GM12878 (cell line): ENCODE measurements around the gene FANCB. TPM values are rescaled to one million over a fixed set of nuclear protein-coding genes. Genes with fewer than 3 reads are reported as not detected.

ENCODE experiments used
- CREB1 ChIP-seq: IDR thresholded peaks from 2 replicates; pipeline ENCODE4 v1.6.1; 2012; ENCODE audit warnings: low read depth, mild to moderate bottlenecking, inconsistent platforms
- E4F1 ChIP-seq: fragments of 450-650 bp; IDR thresholded peaks from 2 replicates; pipeline ENCODE4 v1.6.1; 2018; ENCODE audit warnings: borderline replicate concordance, mild to moderate bottlenecking; ENCODE audit not compliant: partially characterized antibody
- EP300 ChIP-seq, 2 experiments: fragments of 150-350 bp in 1 of 2; IDR thresholded peaks; 2 replicates each; pipeline ENCODE4 v1.6.1; 2011 to 2012; ENCODE audit warnings: low read depth in 2 of 2, low read length in 2 of 2, borderline replicate concordance in 1 of 2, improper control_type of control experiment in 1 of 2, inconsistent platforms in 1 of 2; ENCODE audit not compliant: control insufficient read depth in 1 of 2
- EZH2 ChIP-seq: IDR thresholded peaks from 2 replicates; pipeline ENCODE4 v1.6.1; 2012; ENCODE audit warnings: low read depth, mild to moderate bottlenecking, control low read depth, inconsistent platforms, low read length, borderline replicate concordance; ENCODE audit not compliant: control insufficient read depth
- GABPA ChIP-seq: IDR thresholded peaks from 2 replicates; pipeline ENCODE4 v1.6.1; 2014; ENCODE audit warnings: antibody characterized with exemption, low read depth, mild to moderate bottlenecking, inconsistent platforms
- HDAC2 ChIP-seq: fragments of 200-600 bp; sonication (generic); IDR thresholded peaks from 2 replicates; pipeline ENCODE4 v1.6.1; 2017
- HDGF ChIP-seq: fragments of 450-650 bp; IDR thresholded peaks from 2 replicates; pipeline ENCODE4 v1.6.1; 2016; ENCODE audit warnings: antibody characterized with exemption
- RBBP5 ChIP-seq: fragments of 200-600 bp; sonication (generic); conservative IDR thresholded peaks from 2 replicates; pipeline ENCODE4 v1.6.1; 2016
- SREBF2 ChIP-seq: IDR thresholded peaks from 2 replicates; pipeline ENCODE4 v1.6.1; 2012; ENCODE audit warnings: mild to moderate bottlenecking, low read length
- polyA plus RNA-seq, 11 experiments: library from polyadenylated mRNA; depleted of rRNA in 4 of 11; unstranded in 6 of 11; stranded (reverse) in 5 of 11; fragments of >200 nt; fragmentation: Nextera tagmentation in 4 of 11; fragmentation: Illumina TruSeq in 1 of 11; extraction: Ambion mirVana in 4 of 11; extraction: Trizol in 1 of 11; gene quantifications; 1 replicate in 1 of 11; 2 replicates in 10 of 11; pipeline versions ENCODE4 v1.2.1 to v1.2.3, GENCODE V29; 2011 to 2016; ENCODE audit warnings: inconsistent platforms in 2 of 11, missing spikeins in 2 of 11, low read depth in 1 of 11
- total RNA-seq, 4 experiments: library from RNA; depleted of rRNA in 3 of 4; stranded (reverse); fragments of >200 nt in 3 of 4; fragmentation: Illumina TruSeq in 1 of 4; extraction: Trizol in 1 of 4; gene quantifications; 2 replicates each; pipeline versions ENCODE4 v1.2.1 to v1.2.3, GENCODE V29; 2013 to 2021
- TF ChIP-seq, protein P1 (sequence below): fragments of 450-650 bp; IDR thresholded peaks from 2 replicates; pipeline ENCODE4 v1.6.1; 2014; ENCODE audit warnings: mild to moderate bottlenecking
- TF ChIP-seq, protein P2 (sequence below): fragments of 450-650 bp; conservative IDR thresholded peaks from 2 replicates; pipeline ENCODE4 v1.6.1; 2017; ENCODE audit warnings: mild to moderate bottlenecking, moderate library complexity
- TF ChIP-seq, protein P3 (sequence below): fragments of 450-650 bp; IDR thresholded peaks from 2 replicates; pipeline ENCODE4 v1.6.1; 2016; ENCODE audit warnings: mild to moderate bottlenecking
- TF ChIP-seq, protein P4 (sequence below): fragments of 450-650 bp; IDR thresholded peaks from 2 replicates; pipeline ENCODE4 v1.6.1; 2017; ENCODE audit warnings: mild to moderate bottlenecking

Gene FANCB
- total and polyA plus RNA-seq, 10 of the 15 experiments (the other 5 are each of a cell fraction or from before 2014, with no cell fraction given): 3.0 to 14.6 (median 8.4) TPM

DNA sequence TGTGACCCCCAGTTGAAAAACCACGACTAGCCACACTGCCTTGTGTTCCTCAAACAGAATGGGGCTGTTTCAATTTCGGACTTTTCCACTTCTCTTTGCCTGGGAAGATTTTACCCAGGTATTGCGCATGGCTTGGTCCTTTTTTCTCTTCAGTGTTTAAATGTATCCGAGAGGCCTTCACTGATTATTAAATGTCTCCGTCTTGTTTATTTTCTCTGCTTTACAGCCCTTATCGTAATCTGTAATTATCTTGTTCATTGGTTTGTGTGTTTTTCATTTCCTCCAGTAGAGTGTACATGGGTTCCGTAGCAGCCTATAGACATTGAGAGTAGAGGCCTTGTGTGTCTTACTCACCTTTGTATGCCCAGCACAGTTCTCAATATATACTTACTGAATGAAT, 2.8 kb upstream of the FANCB start (continued):
- TF ChIP-seq, protein P1, sequence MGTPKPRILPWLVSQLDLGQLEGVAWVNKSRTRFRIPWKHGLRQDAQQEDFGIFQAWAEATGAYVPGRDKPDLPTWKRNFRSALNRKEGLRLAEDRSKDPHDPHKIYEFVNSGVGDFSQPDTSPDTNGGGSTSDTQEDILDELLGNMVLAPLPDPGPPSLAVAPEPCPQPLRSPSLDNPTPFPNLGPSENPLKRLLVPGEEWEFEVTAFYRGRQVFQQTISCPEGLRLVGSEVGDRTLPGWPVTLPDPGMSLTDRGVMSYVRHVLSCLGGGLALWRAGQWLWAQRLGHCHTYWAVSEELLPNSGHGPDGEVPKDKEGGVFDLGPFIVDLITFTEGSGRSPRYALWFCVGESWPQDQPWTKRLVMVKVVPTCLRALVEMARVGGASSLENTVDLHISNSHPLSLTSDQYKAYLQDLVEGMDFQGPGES: no peak
- TF ChIP-seq RBBP5 (no peak), HDAC2 (no peak), HDGF (no peak), CREB1 (no peak), E4F1 (no peak), EP300 (IDR thresholded peaks at IDR 0.05; ENCODE audit: borderline replicate concordance in 1 of 2, control insufficient read depth in 1 of 2, low read depth in 2 of 2, low read length in 2 of 2) (no peak), GABPA (no peak), SREBF2 (no peak), EZH2 (no peak)
- TF ChIP-seq, protein P2, sequence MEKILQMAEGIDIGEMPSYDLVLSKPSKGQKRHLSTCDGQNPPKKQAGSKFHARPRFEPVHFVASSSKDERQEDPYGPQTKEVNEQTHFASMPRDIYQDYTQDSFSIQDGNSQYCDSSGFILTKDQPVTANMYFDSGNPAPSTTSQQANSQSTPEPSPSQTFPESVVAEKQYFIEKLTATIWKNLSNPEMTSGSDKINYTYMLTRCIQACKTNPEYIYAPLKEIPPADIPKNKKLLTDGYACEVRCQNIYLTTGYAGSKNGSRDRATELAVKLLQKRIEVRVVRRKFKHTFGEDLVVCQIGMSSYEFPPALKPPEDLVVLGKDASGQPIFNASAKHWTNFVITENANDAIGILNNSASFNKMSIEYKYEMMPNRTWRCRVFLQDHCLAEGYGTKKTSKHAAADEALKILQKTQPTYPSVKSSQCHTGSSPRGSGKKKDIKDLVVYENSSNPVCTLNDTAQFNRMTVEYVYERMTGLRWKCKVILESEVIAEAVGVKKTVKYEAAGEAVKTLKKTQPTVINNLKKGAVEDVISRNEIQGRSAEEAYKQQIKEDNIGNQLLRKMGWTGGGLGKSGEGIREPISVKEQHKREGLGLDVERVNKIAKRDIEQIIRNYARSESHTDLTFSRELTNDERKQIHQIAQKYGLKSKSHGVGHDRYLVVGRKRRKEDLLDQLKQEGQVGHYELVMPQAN: no peak
- TF ChIP-seq, protein P3, sequence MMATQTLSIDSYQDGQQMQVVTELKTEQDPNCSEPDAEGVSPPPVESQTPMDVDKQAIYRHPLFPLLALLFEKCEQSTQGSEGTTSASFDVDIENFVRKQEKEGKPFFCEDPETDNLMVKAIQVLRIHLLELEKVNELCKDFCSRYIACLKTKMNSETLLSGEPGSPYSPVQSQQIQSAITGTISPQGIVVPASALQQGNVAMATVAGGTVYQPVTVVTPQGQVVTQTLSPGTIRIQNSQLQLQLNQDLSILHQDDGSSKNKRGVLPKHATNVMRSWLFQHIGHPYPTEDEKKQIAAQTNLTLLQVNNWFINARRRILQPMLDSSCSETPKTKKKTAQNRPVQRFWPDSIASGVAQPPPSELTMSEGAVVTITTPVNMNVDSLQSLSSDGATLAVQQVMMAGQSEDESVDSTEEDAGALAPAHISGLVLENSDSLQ: no peak
- TF ChIP-seq, protein P4, sequence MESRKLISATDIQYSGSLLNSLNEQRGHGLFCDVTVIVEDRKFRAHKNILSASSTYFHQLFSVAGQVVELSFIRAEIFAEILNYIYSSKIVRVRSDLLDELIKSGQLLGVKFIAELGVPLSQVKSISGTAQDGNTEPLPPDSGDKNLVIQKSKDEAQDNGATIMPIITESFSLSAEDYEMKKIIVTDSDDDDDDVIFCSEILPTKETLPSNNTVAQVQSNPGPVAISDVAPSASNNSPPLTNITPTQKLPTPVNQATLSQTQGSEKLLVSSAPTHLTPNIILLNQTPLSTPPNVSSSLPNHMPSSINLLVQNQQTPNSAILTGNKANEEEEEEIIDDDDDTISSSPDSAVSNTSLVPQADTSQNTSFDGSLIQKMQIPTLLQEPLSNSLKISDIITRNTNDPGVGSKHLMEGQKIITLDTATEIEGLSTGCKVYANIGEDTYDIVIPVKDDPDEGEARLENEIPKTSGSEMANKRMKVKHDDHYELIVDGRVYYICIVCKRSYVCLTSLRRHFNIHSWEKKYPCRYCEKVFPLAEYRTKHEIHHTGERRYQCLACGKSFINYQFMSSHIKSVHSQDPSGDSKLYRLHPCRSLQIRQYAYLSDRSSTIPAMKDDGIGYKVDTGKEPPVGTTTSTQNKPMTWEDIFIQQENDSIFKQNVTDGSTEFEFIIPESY: no peak
